DND-41 (cell line): ENCODE results near the gene DDC.

Experiments used
- CTCF ChIP-seq: IDR thresholded peaks from 2 replicates; pipeline ENCODE4 v1.5.1; 2012; ENCODE audit warnings: borderline replicate concordance, low read length, moderate library complexity, mild to moderate bottlenecking; ENCODE audit not compliant: poor library complexity, severe bottlenecking; ENCODE audit errors: extremely low read depth
- EZH2 ChIP-seq: IDR thresholded peaks from 3 replicates; pipeline ENCODE4 v1.6.1; 2012; ENCODE audit warnings: borderline replicate concordance, low read depth, mild to moderate bottlenecking, moderate library complexity, low read length, inconsistent platforms; ENCODE audit not compliant: severe bottlenecking

- TF ChIP-seq CTCF, result no peak
- TF ChIP-seq EZH2, result no peak
Measured at GRCh38 chr7:50466815-50467585, 98.2 kb downstream of the DDC start.
